GM12892 (cell line): Measurements from ENCODE around the gene FBXL14.

Experiments
- DNase-seq: peaks from one replicate; pipeline ENCODE4 v3.0.0; 2011; ENCODE audit not compliant: insufficient read length
- FAIRE-seq: peaks from 2 replicates; lab custom pipeline; 2011; peaks lifted over from hg19 to GRCh38; lab: Jason Lieb, UNC
- POLR2A ChIP-seq: IDR thresholded peaks from 2 replicates; pipeline ENCODE4 v1.6.1; 2011; ENCODE audit warnings: low read depth, low read length, control low read depth
- POLR2AphosphoS5 ChIP-seq: IDR thresholded peaks from 2 replicates; pipeline ENCODE4 v1.6.1; 2011; ENCODE audit warnings: low read depth, low read length, control low read depth
- TAF1 ChIP-seq: IDR thresholded peaks from 2 replicates; pipeline ENCODE4 v1.6.1; 2011; ENCODE audit warnings: low read depth, mild to moderate bottlenecking, control low read depth, low read length, borderline replicate concordance

The FBXL14 gene

GRCh38 chr12:1616233-1617066, 22.1 kb upstream of the FBXL14 start:
- TF ChIP-seq POLR2A (no peak), POLR2AphosphoS5 (no peak), TAF1 (no peak)
- DNase-seq (no peak), FAIRE-seq (peak; percentile 87)

DNA sequence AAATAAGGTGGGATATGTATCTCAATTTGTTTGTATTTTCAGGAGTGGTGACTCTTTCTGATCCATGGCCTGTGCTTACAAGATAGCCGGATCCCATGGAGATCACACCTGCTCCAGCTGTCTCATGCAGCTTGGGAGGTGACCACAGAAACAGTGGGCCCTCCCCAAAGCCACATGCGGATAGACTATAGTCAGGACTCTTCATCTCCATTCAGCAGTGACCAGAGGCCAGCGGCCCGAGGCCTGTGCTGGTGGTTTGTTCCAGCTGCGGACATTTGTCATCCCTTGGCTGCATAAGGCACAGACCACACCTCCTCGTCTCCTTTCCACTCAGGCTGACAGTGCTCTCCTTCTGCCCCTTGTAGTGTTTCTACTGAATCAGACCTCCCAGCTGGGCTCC, 20.0 kb upstream of the FBXL14 start:
- TF ChIP-seq POLR2A, result no peak
- TF ChIP-seq TAF1, result no peak
- TF ChIP-seq POLR2AphosphoS5, result no peak
- DNase-seq, result no peak
- FAIRE-seq, result no peak

DNA sequence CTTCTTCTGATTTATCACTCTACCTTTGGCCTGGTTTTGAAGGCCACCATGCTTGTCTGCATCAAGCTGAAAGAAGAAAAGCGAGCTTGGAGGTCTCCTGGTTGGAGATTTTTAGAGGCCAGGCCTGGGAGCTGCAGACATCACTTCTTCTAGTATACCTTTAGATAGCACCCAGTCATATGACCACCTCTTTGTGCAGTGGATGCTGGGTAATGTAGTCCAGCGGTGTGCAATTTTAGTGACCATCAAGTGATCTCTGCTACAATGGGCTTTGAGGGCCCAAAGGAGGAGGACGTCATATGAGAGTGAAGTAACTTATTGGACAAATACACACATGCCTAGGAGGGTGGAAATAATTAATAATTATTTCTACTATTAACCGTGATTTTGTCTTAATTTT, 19.5 kb upstream of the FBXL14 start:
- FAIRE-seq, result no peak
- DNase-seq, result no peak

DNA sequence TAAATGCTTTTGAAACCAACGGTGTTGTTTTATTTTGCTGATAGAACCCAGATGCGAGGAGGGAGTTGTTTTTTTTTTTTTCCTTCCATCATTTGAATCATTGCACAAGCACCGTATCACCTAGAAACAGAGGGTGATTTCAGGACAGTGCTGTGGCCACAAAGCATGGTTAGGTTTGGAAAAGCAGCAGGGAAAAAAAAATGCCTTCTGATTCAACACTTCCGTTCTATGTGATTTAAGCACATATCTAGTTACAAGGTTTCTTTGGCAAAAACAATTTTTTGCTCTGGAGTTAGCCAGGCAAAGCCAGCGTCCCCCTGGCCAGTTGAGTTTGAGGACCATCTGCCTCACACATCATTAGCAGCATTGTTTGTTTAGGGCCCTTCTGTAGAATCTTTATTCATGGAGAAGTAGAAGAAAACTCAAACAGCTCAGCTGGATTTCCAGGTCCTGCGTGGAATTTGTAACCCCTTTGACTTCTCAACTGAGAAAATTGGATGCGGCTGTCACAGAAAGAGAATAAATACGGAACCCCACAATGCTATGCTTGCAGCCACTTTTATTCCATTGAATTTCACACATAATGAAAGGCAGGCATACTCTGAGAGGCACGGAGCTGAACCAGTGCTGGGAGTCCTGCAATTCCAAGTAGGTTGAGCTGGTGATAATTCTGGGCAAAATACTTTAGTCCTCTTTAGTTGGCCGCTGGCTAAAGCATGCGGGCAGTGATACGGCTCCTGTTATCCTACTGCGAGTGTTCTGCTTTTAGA, 17.6 kb upstream of the FBXL14 start:
- DNase-seq (no peak), FAIRE-seq (no peak)
- TF ChIP-seq POLR2A (no peak), TAF1 (no peak), POLR2AphosphoS5 (no peak)

More for the DNA sequence above, 19.5 kb upstream of the FBXL14 start:
- TF ChIP-seq POLR2A (no peak), POLR2AphosphoS5 (no peak), TAF1 (no peak)

GRCh38 chr12:1610072-1610643, 15.8 kb upstream of the FBXL14 start:
- TF ChIP-seq POLR2AphosphoS5 (no peak), POLR2A (no peak), TAF1 (no peak)
- DNase-seq (no peak), FAIRE-seq (no peak)

DNA sequence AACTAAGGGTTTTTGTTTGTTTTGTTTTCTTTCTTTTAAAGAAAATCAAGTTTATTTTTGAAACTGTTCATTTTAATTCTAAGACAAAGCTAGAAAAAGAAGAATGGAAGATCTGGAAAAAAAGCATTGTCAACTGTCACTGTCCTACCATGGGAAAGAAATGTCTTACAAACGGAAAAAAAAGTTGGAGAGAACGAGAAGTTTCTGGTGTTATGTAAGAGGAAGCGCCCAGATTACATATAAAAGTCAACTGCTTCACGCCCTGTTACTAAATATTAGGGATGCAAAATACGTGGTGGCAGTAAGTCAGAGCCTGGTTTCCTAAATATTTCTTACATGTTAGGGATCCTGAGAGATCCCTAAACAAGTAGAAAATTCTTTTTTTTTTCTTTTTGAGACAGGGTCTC, 14.3 kb upstream of the FBXL14 start:
- DNase-seq (no peak), FAIRE-seq (no peak)
- TF ChIP-seq TAF1 (no peak), POLR2A (no peak), POLR2AphosphoS5 (no peak)

GRCh38 chr12:1607940-1608712, 13.7 kb upstream of the FBXL14 start:
- no peak for TF ChIP-seq TAF1
- TF ChIP-seq POLR2A, result no peak
- TF ChIP-seq POLR2AphosphoS5, result no peak
- FAIRE-seq (no peak), DNase-seq (no peak)

DNA sequence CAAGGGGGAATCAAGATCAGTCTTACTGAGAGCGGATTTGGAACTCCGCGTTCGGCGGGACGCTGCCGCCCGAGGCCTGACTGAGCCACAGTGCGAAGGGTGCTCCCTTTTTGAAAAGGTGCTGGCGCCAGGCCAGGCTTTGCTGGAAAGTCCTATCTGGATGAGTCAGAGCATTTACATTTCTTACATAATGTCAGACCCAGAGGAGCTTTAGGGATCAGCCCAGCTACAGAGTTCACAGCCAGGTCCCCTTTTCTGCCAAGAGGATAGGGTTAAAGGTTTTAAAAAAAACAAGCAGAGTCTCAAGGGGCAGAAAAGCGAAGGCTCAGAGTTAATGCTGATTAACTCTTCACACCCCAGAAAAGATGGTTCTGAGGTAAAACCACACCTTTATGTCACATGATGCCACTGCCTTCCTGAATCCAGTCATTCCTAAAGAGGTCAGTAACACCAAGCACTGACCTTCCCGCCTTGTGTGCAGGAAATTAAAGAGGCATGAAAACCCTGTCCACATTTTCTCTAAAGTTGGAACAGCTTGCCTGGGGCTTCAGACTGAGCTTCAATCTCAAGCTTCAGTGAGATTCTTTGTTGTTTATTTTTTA, 11.7 kb upstream of the FBXL14 start:
- FAIRE-seq (peak; percentile 95), DNase-seq (no peak)
- TF ChIP-seq POLR2A, result peak; percentile 33; the same call in 1 of the 2 replicates
- peak; percentile 43; the same call in 1 of the 2 replicates for TF ChIP-seq TAF1
- TF ChIP-seq POLR2AphosphoS5, result peak; percentile 32; the same call in 1 of the 2 replicates

- DNase-seq, result no peak
- FAIRE-seq, result peak; percentile 98
- TF ChIP-seq POLR2AphosphoS5 (no peak; the same call in 1 of the 2 replicates), TAF1 (no peak)
Observed at GRCh38 chr12:1605129-1606020, 11.0 kb upstream of the FBXL14 start.

DNA sequence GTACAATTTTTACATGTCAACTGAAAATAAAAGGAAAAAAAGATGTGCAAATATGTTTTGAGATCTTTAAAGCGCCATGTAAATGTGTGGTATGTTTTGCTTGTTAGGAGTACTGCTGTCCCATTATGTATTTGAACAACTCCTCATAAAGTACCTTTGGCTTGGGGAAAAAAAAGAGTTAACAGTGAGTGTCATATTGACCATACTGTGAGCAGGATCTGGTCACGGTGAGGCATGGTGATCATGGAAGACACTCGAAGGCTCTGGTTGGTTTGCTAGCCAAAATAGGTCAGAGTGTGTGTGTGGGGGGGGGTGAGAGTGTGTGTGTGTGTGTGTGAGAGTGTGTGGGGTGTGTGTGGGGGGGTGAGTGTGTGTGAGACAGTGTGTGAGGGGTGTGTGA, 10.1 kb upstream of the FBXL14 start:
- FAIRE-seq, result peak; percentile 51
- no peak for TF ChIP-seq TAF1
- TF ChIP-seq POLR2A, result no peak
- TF ChIP-seq POLR2AphosphoS5, result no peak

More for the DNA sequence above, 10.1 kb upstream of the FBXL14 start:
- DNase-seq, result no peak
